Stimulated activated CD4-positive, alpha-beta T cell treated with anti-CD3 and anti-CD28 coated beads, TNF-alpha, amount 100 ng/mL, for 48 hours (primary cell): ENCODE data around the gene TMEM14A.
"Not testable (repeated sequence)": the region's sequence is repeated elsewhere in the genome, so short reads cannot be mapped to it uniquely, and the experiment has no call there.

Experiments
- DNase-seq, 3 donors: peaks; one replicate each; pipeline ENCODE4 v3.0.0-alpha.2; 2020; ENCODE audit warnings: low read depth in 3 of 3

TMEM14A gene

GRCh38 chr6:52657870-52658269 lies 13.0 kb upstream of the TMEM14A start:
- DNase-seq: no peak

- no peak for DNase-seq
Observed at GRCh38 chr6:52661551-52661950, 9.4 kb upstream of the TMEM14A start.

GRCh38 chr6:52662031-52662430 lies 8.9 kb upstream of the TMEM14A start:
- no peak for DNase-seq

- DNase-seq: peak; percentile 24 to 42 (median 39)
Observed at GRCh38 chr6:52663120-52663935, 7.6 kb upstream of the TMEM14A start.

- no peak for DNase-seq
Observed at GRCh38 chr6:52663936-52664185, 7.1 kb upstream of the TMEM14A start.

- peak; percentile 57 to 68 (median 60) for DNase-seq
Observed at GRCh38 chr6:52664186-52664990, 6.5 kb upstream of the TMEM14A start.

GRCh38 chr6:52664991-52665686 lies 5.8 kb upstream of the TMEM14A start:
- DNase-seq: no peak

- DNase-seq: no peak
Observed at GRCh38 chr6:52666071-52666470, 4.8 kb upstream of the TMEM14A start.

- DNase-seq: no peak
Observed at GRCh38 chr6:52666523-52666922, 4.4 kb upstream of the TMEM14A start.

GRCh38 chr6:52667572-52667971 lies 3.3 kb upstream of the TMEM14A start:
- DNase-seq: no peak

- no peak for DNase-seq
Observed at GRCh38 chr6:52671676-52672075, 763 bp downstream of the TMEM14A start.

- DNase-seq: no peak
Observed at GRCh38 chr6:52672412-52673025, 1.6 kb downstream of the TMEM14A start.

- DNase-seq: no peak
Observed at GRCh38 chr6:52674666-52675065, 3.8 kb downstream of the TMEM14A start.

- no peak for DNase-seq
Observed at GRCh38 chr6:52675372-52675771, 4.5 kb downstream of the TMEM14A start.

GRCh38 chr6:52676631-52677030 lies 5.7 kb downstream of the TMEM14A start:
- DNase-seq: not testable (repeated sequence)

GRCh38 chr6:52681416-52681815 lies 10.5 kb downstream of the TMEM14A start:
- DNase-seq: no peak

- DNase-seq: no peak
Observed at GRCh38 chr6:52686878-52687699, 16.2 kb downstream of the TMEM14A start.

GRCh38 chr6:52689857-52690256 lies 18.9 kb downstream of the TMEM14A start:
- no peak for DNase-seq

- DNase-seq: no peak
Observed at GRCh38 chr6:52691718-52692117, 20.8 kb downstream of the TMEM14A start.

GRCh38 chr6:52693773-52694172 lies 22.9 kb downstream of the TMEM14A start:
- no peak for DNase-seq

GRCh38 chr6:52694404-52694803 lies 23.5 kb downstream of the TMEM14A start:
- no peak for DNase-seq
